Astrocyte of the spinal cord (primary cell): ENCODE results near the gene GPR137C.

Source experiments
- DNase-seq: peaks from one replicate; pipeline ENCODE4 v3.0.0; 2011; ENCODE audit warnings: low read depth, low spot score
- H3K4me3 ChIP-seq: 2 replicates; pipeline ENCODE4 v1.5.1; 2011; ENCODE audit warnings: low read depth, mild to moderate bottlenecking, low read length, moderate library complexity
- in situ Hi-C: cut with HindIII; loops from 2 replicates; pipeline ENCODE4 v1.10.0; 2017; ENCODE audit warnings: low sequenced_read_pairs
- TF ChIP-seq, protein P1 (sequence below): IDR thresholded peaks from 2 replicates; pipeline ENCODE4 v1.5.1; 2012; ENCODE audit warnings: low read depth, mild to moderate bottlenecking, low read length, inconsistent platforms

Gene GPR137C

DNA sequence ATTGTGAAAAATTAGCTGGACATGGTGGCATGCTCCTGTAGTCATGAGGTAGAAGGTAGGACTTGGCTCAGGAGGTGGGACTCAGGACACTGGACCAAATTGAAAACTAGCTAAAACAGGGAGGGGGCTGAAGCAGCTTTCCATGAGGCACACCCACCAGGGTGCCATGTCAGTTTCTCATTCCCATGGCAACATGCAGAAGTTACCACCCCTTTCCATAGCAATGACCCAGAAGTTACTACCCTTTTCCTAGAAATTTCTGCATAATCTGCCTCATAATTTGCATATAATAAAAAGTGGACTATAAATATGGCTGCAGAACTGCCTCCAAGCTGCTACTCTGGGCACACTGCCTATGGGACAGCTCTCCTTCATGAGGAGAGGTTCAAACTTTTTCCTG is 104.3 kb downstream of the GPR137C start:
- in situ Hi-C loops = no loop called here
- no peak for DNase-seq
- no peak overlapping the region for H3K4me3 ChIP-seq
- TF ChIP-seq, protein P1, sequence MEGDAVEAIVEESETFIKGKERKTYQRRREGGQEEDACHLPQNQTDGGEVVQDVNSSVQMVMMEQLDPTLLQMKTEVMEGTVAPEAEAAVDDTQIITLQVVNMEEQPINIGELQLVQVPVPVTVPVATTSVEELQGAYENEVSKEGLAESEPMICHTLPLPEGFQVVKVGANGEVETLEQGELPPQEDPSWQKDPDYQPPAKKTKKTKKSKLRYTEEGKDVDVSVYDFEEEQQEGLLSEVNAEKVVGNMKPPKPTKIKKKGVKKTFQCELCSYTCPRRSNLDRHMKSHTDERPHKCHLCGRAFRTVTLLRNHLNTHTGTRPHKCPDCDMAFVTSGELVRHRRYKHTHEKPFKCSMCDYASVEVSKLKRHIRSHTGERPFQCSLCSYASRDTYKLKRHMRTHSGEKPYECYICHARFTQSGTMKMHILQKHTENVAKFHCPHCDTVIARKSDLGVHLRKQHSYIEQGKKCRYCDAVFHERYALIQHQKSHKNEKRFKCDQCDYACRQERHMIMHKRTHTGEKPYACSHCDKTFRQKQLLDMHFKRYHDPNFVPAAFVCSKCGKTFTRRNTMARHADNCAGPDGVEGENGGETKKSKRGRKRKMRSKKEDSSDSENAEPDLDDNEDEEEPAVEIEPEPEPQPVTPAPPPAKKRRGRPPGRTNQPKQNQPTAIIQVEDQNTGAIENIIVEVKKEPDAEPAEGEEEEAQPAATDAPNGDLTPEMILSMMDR = no peak

DNA sequence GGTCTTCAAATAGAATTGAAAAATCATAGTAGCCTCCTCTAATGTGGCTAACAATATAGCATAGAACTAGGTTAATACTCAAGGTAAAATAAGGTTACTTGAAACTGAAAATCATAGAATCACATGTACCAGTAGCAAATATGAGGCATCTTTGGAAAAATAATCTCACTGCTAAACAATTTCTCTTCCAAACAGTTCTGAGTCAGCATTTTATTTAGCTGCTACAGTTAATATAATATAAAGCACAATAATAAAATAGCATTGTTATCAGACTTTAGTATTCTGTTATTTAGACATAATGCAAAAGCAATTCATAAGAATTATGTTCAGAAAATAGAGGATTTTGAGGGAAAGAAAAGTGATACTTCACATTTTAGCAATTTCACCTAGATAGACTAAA is 107.7 kb downstream of the GPR137C start:
- TF ChIP-seq, protein P1 = no peak
- no peak overlapping the region for H3K4me3 ChIP-seq
- in situ Hi-C loops = no loop called here
- no peak for DNase-seq

DNA sequence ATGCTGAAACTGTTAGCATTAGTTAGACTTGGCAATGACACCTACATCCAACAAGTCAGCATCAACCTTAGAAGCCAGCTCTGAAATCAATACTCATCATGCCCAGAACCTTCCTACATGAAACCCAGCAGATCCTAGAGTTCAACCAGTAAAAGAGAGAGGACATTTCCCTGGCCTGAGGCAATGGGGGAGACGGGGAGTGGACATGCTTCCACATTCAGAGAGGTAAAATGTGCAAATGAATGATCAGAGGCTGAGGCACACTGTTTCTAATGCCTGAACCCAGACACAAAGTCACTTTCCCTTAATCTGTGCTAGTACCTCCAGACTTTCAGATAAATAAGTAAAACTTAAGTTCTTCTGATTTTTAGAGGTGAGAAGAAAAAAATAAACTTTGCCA is 108.2 kb downstream of the GPR137C start:
- TF ChIP-seq, protein P1 = no peak
- H3K4me3 ChIP-seq = no peak overlapping the region
- DNase-seq = no peak
- in situ Hi-C loops = no loop called here

DNA sequence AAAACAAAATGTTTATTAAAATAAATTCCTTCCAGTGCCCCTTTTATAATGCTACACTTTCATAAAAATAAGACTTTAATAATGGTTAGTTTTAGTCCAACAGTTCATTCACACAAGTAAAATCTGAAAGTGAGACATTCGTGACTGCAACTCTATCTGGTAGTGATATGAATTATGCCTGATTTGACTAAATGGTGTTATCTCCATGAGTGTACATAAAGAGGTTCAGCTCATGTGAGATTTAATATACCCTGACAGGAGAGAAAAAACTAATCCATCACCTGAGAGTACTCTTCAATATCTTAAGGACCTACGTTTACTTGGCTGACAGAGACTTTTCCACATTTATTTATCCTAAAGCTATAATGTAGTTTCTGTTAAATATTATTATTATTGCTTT is 108.7 kb downstream of the GPR137C start:
- DNase-seq = no peak
- TF ChIP-seq, protein P1 = no peak
- in situ Hi-C loops = no loop called here
- H3K4me3 ChIP-seq = no peak overlapping the region

DNA sequence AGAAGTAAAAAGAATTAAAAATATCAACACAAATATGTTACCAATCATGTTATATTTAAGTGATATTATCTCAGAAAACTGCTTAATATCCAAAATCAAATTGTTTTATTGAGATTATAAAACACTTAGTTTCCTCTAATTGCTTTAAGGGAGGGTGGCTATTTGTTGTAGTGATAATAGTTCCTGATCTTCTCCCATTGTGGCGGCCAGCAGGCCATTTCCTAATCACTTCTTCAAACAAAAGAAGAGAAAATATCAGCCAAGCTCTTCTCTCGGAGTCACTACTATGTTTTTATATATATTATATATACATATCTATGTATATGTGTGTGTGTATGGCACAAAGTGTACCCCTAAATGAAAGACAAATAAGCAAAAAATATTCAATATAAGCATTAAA is 111.2 kb downstream of the GPR137C start:
- TF ChIP-seq, protein P1 = no peak
- H3K4me3 ChIP-seq = no peak overlapping the region
- no peak for DNase-seq
- in situ Hi-C loops = no loop called here

DNA sequence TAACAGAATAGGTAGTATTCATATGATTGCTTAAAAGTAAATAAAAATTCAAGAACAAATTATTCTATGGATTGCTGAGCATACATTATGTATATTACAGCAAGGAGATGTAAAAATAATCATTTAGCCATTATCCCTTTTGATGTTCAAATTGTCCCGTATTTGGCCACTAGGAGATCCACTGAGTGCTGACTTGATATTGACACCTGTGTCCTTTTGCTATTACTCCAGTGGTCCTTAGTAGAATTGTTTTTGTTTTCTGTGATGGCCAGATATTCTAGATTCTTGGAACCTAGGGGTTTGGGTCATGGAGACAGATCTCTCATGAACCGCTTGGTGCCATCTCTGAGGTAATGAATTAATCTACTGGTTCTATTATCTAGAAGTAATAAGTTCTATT is 126.0 kb downstream of the GPR137C start:
- TF ChIP-seq, protein P1 = peak; percentile 43
- in situ Hi-C loops = no loop called here
- no peak overlapping the region for H3K4me3 ChIP-seq
- no peak for DNase-seq

DNA sequence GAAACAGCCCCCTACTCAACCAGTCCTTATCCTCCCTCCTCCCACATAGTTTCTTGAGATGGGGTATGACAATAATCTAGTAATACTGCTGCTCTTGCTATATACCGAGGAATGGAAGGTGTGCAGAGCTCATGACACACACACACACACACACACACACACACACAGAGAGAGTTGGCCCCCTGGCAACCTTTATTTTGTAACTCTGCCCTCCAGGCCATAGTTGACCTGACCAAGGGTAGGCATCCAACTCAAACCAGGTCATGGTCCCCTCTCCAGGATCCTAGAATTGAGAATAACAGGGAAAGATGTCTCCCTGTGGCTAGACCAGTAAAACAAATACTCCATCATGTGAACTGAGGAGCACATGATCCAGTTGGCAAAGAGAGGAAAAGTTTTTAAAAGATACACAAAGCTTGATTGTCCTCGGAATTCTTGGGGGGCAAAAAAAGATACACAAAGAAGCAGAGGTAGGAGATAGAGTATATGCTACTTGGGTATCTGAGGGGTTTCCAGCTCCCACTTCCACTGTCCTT is 131.4 kb downstream of the GPR137C start:
- H3K4me3 ChIP-seq = no peak overlapping the region
- peak; percentile 7 for DNase-seq
- in situ Hi-C loops = no loop called here
- TF ChIP-seq, protein P1 = no peak
